H1 (cell line): Measurements from ENCODE around the gene WHAMM. TPM values are rescaled to one million over a fixed set of nuclear protein-coding genes. Genes with fewer than 3 reads are reported as not detected.

Source experiments
- CTCF ChIP-seq, 3 experiments: IDR thresholded peaks; 1 replicate in 2 of 3; 2 replicates in 1 of 3; pipeline versions ENCODE4 v1.5.1 to v1.6.1; 2011; ENCODE audit warnings: low read length in 3 of 3, mild to moderate bottlenecking in 3 of 3, inconsistent platforms in 2 of 3, low read depth in 1 of 3, moderate library complexity in 1 of 3; ENCODE audit not compliant: insufficient read depth in 1 of 3; ENCODE audit errors: control extremely low read depth in 1 of 3
- EZH2 ChIP-seq: fragments of 200-600 bp; sonication (generic); IDR thresholded peaks from 2 replicates; pipeline ENCODE4 v1.7.1; 2012; ENCODE audit warnings: low read depth, mild to moderate bottlenecking, moderate library complexity, low read length, inconsistent platforms; ENCODE audit not compliant: severe bottlenecking
- JUND ChIP-seq: IDR thresholded peaks from 2 replicates; pipeline ENCODE4 v1.6.1; 2011; ENCODE audit warnings: mild to moderate bottlenecking, improper control_type of control experiment, low read length
- SAP30 ChIP-seq: fragments of 300-600 bp; sonication (generic); IDR thresholded peaks from 2 replicates; pipeline ENCODE4 v1.7.1; 2012; ENCODE audit warnings: low read length, moderate library complexity, mild to moderate bottlenecking, inconsistent platforms; ENCODE audit not compliant: insufficient read depth, insufficient replicate concordance
- SIN3A ChIP-seq, 2 experiments: IDR thresholded peaks in 1 of 2; conservative IDR thresholded peaks in 1 of 2; 2 replicates each; pipeline ENCODE4 v1.6.1; 2011 to 2012; ENCODE audit warnings: low read length in 2 of 2, improper control_type of control experiment in 1 of 2, low read depth in 1 of 2, mild to moderate bottlenecking in 1 of 2
- SIX5 ChIP-seq: IDR thresholded peaks from 2 replicates; pipeline ENCODE4 v1.6.1; 2011; ENCODE audit warnings: mild to moderate bottlenecking, low read depth, low read length
- polyA plus RNA-seq, 7 experiments: library from polyadenylated mRNA; depleted of rRNA in 3 of 7; stranded (reverse) in 5 of 7; unstranded in 2 of 7; fragments of >200 nt in 5 of 7; fragments of 200-250 nt in 2 of 7; gene quantifications; 1 replicate in 5 of 7; 2 replicates in 1 of 7; 4 replicates in 1 of 7; pipeline versions ENCODE4 v1.2.1 to v1.2.3, GENCODE V29; 2011 to 2013; ENCODE audit warnings: missing spikeins in 2 of 7, mixed read lengths in 2 of 7
- total RNA-seq: library from RNA; stranded (reverse); fragmentation: NEBNext Ultra II Directional; extraction: Animal tissue kit (Norgen Biotek cat#: 25700); gene quantifications from 2 replicates; pipeline ENCODE4 v1.2.1, GENCODE V29; 2021

WHAMM gene
- total and polyA plus RNA-seq, 2 of the 8 experiments (the other 6 are each of a cell fraction or from before 2014, with no cell fraction given): 1.1 to 3.3 TPM

- no peak for TF ChIP-seq SIN3A (conservative IDR thresholded peaks at IDR 0.05 in 1 of 2, IDR thresholded peaks at IDR 0.05 in 1 of 2; ENCODE audit: low read depth in 1 of 2, low read length in 2 of 2)
- TF ChIP-seq CTCF (IDR thresholded peaks at IDR 0.05; ENCODE audit: control extremely low read depth in 1 of 3, insufficient read depth in 1 of 3, low read depth in 1 of 3, low read length in 3 of 3): no peak
- no peak for TF ChIP-seq JUND
- TF ChIP-seq SIX5: no peak
- no peak for TF ChIP-seq SAP30
- no peak for TF ChIP-seq EZH2
These were observed 3.4 kb upstream of the WHAMM start, which contains the start of gene FSD2 (continued) for GRCh38 chr15:82805994-82806406.
